Measurements from ENCODE around the gene FCSK.

The FCSK gene

DNA sequence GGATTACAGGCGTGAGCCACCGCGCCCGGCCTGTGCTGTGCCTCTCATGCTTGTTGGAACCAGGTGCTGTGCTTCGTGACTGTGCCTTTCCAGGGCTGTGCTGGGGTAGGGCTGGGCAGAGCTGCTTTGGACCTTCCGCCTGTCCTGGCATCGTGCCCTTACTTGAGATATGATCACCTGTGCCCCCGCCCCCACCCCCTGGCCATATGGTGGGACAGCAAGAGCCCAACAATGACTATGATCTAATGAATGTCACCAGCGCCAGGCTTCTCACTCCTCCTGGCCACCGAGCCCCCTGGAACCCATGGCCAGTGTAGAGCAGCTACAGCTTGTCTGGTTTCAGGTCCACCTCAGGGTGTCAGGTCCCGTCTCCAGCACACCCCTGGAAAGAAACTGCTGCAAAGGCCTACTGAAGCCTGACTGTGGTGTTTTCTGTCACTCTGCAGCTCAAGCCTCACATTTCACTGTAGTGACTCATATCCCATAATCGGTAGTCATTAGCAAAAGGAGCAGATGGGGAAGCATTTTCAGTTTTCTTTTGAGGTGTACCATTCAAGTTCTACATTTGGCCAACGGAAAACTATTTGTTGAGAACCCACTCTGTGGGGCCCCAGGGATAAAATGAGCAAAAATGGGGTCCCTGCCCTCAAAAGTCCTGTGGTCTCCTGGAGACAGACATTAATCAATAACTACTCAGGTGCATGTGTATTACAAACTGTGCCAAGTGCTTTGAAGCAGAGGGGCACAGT, 22.1 kb downstream of the FCSK start:
- DNase-seq (ENCODE audit: low read depth, low spot score), result peak; percentile 87

- DNase-seq (ENCODE audit: low read depth, low spot score), result no peak
Measured at GRCh38 chr16:70478169-70478568, 23.8 kb downstream of the FCSK start.

DNA sequence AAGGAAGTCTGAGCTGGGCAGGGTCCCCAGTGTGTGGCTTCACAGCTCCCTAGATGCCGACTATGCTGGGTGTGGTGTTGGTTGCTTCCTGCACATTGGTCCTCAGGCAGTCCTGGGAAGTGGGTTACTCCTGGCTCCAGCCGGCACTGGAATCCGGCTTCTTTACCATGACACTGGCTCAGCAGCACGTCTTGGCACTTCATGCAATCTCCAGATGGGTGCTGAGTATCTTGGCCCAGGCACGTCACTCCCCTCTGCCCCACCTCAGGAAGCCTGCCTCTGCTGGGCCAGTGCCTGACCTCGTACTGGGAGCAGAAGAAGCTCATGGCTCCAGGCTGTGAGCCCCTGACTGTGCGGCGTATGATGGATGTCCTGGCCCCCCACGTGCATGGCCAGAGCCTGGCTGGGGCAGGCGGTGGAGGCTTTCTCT, 24.5 kb downstream of the FCSK start:
- no peak for DNase-seq (ENCODE audit: low read depth, low spot score)

DNA sequence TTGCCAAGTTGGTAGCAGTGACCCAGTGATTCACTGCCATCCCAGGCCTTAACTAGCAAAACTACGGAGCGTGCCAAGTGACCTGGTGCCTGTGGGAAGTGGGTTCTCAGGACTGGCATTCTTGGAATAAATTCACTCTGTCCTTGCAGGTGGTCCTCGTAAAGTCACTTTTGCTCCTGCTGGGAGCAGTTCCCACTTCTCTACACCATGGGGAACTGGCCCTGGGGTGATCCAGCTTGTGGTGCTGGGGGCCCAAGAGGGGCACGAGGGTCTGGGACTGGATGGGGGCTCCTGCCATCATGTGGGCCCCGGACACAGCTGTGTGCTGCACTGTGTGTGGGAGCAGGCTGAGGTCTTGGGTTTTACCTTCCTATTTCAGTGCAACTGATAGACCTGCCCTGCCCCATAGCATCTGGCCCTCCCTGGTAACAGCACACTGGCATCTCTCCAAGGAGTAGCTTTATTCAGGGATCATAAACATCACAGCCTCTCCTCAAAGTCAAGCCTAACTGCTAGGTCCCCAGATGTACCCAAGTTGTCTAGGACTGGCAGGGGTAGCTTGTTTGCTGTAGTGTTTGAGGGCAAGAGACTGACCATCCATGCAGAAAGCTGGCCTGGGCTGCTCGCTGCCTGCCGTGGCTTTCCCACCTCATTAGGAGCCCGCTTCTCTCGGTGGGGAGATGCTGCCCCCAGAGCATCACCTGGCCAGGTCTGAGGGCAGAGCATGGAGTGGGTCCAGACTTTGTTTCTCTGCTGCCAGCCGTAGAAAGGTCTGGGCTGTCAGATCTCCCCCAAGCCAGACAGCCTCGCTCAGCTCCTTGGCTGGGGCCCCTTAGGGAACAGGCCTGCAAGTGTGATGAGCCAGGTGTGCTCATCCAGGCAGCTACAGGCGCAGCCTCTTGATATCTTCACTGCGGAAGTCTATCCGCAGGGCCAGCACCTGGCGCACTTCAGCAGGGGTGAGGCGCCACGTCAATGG, 26.0 kb downstream of the FCSK start:
- DNase-seq (ENCODE audit: low read depth, low spot score), result peak; percentile 23

GRCh38 chr16:70481929-70482536, 27.6 kb downstream of the FCSK start:
- peak; percentile 79 for DNase-seq (ENCODE audit: low read depth, low spot score)

- no peak for DNase-seq (ENCODE audit: low read depth, low spot score)
Measured at GRCh38 chr16:70482624-70483023, 28.2 kb downstream of the FCSK start.

- DNase-seq (ENCODE audit: low read depth, low spot score), result no peak
Measured at GRCh38 chr16:70483426-70483825, 29.0 kb downstream of the FCSK start.

DNA sequence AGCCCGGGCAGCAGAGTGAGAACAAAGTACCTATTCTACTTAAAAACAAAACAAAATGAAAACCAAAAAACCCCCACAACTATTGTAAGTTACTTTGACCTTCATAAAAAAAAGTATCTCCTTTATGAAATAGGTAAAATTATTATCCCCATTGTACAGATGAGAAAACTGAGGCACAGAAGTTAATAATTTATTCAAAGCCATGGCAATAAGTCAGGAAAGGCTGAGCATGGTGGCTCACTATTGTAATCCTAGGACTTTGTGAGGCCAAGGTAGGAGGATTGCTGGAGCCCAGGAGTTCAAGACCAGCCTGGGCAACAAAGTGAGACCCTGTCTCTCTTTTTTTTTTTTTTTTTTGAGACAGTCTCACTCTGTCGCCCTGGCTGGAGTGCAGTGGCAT, 30.5 kb downstream of the FCSK start:
- DNase-seq (ENCODE audit: low read depth, low spot score), result no peak

DNA sequence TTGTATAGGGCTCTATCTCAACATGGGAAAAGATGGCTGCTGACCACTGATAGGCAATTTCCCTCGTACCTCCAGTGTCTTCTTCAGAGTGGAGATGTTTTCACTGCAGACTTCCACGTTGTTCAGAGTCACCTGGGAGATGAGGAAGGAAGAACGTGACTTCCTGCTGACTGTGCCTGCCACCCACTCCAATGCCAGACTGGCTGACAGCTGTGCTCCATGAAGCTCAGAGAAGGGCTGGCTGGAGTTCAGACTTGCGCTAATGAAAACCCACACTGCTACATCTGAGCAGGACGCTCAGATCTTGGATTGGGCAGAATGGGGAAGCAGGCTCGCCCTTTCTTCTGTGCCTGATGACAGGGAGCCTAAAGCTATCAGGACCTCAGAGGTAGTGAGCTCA, 35.9 kb downstream of the FCSK start:
- DNase-seq (ENCODE audit: low read depth, low spot score), result no peak

- no peak for DNase-seq (ENCODE audit: low read depth, low spot score)
Measured at GRCh38 chr16:70493802-70494201, 39.4 kb downstream of the FCSK start.

DNA sequence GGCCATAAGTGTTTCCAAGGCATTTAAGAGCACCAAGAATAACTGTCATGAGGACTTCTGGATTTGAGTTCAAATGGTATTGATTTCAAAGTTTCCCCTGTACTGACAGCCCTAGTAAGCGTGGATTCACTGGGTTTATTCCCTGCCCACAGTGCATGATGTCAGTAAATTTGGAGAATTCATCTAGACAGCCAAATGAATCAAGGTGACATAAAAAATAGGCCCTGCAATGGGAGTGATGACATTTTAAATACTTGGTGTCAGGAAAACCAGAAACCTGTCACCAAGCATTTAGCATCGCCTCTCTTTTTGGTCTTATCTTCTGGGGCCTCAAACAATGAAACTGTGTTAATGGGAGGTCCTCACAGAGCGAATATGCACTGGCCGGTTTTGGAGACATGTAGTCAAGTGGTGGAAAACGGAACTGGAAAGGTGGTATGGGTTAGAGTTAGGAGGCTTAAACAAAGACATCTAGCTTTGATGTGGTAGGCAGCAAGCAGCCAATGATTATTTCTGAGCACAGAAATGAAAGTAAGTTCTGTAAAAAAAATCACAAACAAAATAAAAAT, 39.9 kb downstream of the FCSK start:
- DNase-seq (ENCODE audit: low read depth, low spot score), result no peak

- no peak for DNase-seq (ENCODE audit: low read depth, low spot score)
Measured at GRCh38 chr16:70494777-70495176, 40.4 kb downstream of the FCSK start.

DNA sequence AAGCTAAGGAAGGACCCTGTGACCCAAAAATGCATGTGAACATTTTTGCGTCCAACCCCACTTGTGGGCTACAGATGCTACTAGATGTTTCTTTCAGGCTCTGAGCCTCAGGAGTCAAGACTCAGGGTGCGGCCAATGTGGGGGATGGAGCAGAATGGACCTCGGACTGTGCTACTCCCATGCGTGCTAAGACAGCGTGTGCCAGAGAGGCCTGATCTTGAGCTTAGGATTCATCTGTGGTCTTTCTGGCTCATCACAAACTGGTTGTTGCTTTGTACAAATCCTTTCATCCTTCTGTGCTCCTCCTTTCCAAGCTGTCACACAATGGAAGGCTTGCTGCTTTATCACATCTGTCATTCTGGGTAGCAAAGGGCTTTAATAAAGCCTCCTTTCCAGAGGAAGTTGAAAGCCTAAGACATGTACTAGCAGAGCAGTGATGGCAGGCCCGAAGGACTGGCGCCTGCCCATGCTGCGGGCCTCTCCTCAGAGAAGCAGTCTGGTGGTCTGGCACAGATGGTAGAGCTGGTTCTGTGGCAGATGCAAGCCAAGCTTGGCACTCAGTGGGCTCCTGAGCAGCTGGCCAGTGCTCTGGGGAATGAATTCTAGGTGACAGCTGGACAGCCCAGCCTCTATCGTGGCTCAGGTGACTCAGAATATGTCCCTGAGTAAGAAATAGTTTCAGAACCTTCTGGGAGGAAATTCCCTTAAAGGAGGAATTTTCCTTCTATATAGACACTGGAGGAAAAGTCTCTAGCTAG, 41.2 kb downstream of the FCSK start:
- no peak for DNase-seq (ENCODE audit: low read depth, low spot score)

DNA sequence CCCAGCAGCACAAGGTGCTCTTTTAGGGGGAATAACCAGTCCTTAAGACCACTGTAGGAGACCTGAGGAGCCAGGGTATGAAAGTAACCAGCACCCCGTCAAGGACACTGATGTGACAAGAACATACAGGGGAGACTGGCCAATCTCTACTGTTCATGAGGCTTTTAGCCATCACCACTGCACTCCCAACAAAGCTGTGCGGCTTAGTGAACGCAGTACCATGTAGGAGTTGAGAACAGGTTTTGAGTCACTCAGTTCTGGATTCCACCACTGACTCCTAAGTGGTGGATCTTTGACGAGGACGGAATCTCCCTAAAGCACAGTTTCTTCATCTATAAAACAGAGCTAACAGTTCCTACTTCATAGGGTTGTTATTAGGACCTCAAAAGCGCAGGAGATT, 42.1 kb downstream of the FCSK start:
- DNase-seq (ENCODE audit: low read depth, low spot score), result no peak

GRCh38 chr16:70508752-70509151, 54.4 kb downstream of the FCSK start:
- no peak for DNase-seq (ENCODE audit: low read depth, low spot score)

DNA sequence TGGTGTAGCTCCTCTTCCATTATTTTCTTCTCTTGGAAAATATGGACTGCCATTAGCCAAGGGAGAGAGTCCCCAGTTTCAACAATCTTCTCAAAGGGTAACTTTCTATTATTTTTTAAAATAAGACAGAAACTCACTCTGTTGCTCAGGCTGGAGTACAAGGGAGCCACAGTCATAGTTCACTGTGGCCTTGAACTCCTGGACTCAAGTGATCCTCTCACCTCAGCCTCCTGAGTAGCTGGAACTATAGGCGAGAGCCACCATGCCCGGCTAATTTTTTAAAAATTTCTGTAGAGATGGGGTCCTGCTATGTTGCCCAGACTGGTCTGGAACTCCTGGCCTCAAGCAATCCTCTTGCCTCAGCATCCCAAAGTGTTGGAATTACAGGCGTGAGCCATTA, 55.8 kb downstream of the FCSK start:
- DNase-seq (ENCODE audit: low read depth, low spot score), result no peak

GRCh38 chr16:70511833-70512232, 57.4 kb downstream of the FCSK start:
- DNase-seq (ENCODE audit: low read depth, low spot score), result no peak

DNA sequence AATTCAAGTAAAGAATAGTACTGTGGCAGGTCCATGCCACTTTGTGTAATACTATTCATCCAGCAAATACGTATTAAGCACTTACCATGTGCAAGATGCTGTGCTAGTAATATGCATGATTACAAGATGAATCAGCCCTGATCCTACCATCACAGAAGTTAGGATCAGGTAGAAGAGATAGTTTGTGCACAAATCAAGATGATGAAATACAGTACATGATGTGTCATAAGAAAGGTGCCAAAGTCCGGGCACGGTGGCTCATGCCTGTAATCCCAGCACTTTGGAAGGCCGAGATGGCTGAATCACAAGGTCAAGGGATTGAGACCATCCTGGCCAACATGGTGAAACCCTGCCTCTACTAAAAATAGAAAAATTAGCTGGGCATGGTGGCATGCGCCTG, 58.1 kb downstream of the FCSK start:
- no peak for DNase-seq (ENCODE audit: low read depth, low spot score)

DNA sequence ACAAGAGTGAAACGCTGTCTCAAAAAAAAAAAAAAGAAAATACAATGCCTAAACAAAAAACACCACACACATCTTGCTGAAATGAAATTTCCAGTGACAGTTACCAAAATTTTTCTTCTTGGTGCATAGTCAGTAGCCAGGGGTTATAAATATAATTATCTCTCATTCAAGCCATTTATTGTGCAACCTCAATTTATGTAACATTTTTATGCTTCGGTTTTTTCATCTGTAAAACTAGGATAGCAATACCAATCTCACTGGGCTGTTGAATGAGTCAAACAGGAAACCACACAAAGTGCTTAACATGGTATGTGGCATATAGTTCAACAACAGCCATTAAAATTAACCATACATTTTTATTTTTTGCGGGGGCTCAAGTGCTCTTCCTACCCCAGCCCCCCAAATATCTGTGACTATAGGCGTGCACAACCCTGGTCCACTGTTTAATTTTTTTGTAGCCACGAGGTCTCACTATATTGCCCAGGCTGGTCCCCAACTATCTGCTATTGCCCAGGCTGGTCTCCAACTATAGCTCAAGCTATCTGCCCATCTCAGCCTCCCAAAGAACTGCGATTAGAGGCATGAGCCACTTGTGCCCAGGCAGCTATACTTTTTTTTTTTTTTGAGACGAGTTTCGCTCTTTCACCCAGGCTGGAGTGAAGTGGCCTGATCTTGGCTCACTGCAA, 66.4 kb downstream of the FCSK start:
- DNase-seq (ENCODE audit: low read depth, low spot score), result no peak

DNA sequence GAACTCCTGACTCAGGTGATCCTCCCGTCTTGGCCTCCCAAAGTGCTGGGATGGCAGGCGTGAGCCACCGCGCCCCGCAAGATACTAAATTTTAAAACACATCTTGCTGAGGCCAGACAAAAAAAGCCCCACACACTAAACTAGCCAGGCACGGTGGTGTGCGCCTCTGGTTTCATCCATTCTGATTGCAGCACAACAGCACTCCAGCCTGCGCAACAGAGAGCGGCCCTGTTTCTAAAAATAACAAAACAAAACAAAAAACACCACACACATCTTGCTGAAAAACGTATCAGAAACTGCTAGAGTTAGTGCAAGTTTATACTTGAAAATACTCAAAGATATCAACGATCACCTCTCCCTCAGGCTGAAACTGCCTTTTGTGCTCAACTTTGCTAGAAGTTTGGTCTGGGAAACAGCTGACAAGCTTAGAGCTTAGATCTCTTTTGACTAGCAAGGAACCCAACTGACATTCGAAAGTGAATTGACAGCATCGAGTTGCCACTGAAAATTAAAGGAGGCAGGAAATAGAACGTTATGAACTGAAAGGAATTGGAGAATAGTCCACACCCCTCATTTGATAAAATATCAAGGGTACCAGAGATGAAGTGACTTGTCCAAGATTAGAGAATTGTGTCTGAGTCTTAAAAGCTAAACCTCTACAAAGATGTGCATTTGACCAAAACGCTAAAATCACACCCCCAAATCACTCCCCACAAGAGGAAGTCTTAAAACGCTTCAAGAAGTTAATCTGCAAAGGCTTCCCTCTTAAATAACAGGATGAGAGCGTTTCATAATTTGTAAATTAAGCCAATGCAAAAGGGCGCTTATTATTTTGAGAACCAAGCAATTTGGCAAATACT, 68.1 kb downstream of the FCSK start:
- no peak for DNase-seq (ENCODE audit: low read depth, low spot score)
